GM19324 (cell line): ENCODE measurements around the gene SLC25A12.
"Not testable (repeated sequence)": the region's sequence is repeated elsewhere in the genome, so short reads cannot be mapped to it uniquely, and the experiment has no call there.

Source experiments
- ATAC-seq: cut with Tn5 transposase; IDR thresholded peaks from one replicate; pipeline ENCODE4 v1.9.1; 2021; ENCODE audit warnings: mild to moderate bottlenecking, moderate library complexity; ENCODE audit not compliant: unreplicated experiment, low FRiP score

Gene SLC25A12

GRCh38 chr2:171793691-171794678 lies 100.1 kb downstream of the SLC25A12 start:
- no peak for ATAC-seq

- no peak for ATAC-seq
These were observed 101.0 kb downstream of the SLC25A12 start for GRCh38 chr2:171792886-171793580.

- no peak for ATAC-seq
These were observed 101.9 kb downstream of the SLC25A12 start for GRCh38 chr2:171792157-171792556.

- ATAC-seq, result no peak
These were observed 102.7 kb downstream of the SLC25A12 start for GRCh38 chr2:171791361-171791760.

GRCh38 chr2:171789956-171790355 lies 104.1 kb downstream of the SLC25A12 start:
- ATAC-seq, result no peak

GRCh38 chr2:171788316-171788993 lies 105.6 kb downstream of the SLC25A12 start:
- ATAC-seq, result no peak

- no peak for ATAC-seq
These were observed 106.5 kb downstream of the SLC25A12 start for GRCh38 chr2:171787333-171788072.

- no peak for ATAC-seq
These were observed 108.6 kb downstream of the SLC25A12 start for GRCh38 chr2:171785450-171785849.

GRCh38 chr2:171778515-171778914 lies 115.5 kb downstream of the SLC25A12 start:
- ATAC-seq, result no peak

GRCh38 chr2:171774581-171774980 lies 119.5 kb downstream of the SLC25A12 start:
- ATAC-seq, result not testable (repeated sequence)

GRCh38 chr2:171772373-171772772 lies 121.7 kb downstream of the SLC25A12 start:
- no peak for ATAC-seq

GRCh38 chr2:171771463-171771862 lies 122.6 kb downstream of the SLC25A12 start:
- ATAC-seq, result no peak

- no peak for ATAC-seq
These were observed 130.4 kb downstream of the SLC25A12 start for GRCh38 chr2:171763602-171764001.

GRCh38 chr2:171762879-171763573 lies 131.0 kb downstream of the SLC25A12 start:
- no peak for ATAC-seq

GRCh38 chr2:171761176-171761575 lies 132.9 kb downstream of the SLC25A12 start:
- not testable (repeated sequence) for ATAC-seq

GRCh38 chr2:171758762-171759161 lies 135.3 kb downstream of the SLC25A12 start:
- not testable (repeated sequence) for ATAC-seq

GRCh38 chr2:171754254-171754939 lies 139.6 kb downstream of the SLC25A12 start:
- no peak for ATAC-seq

GRCh38 chr2:171747371-171747770 lies 146.7 kb downstream of the SLC25A12 start:
- no peak for ATAC-seq

- ATAC-seq, result no peak
These were observed 148.2 kb downstream of the SLC25A12 start for GRCh38 chr2:171745806-171746205.
